IPS DF 4.7 (cell line): ENCODE results near the gene AAMDC.
"Not testable (repeated sequence)": the region's sequence is repeated elsewhere in the genome, so short reads cannot be mapped to it uniquely, and the experiment has no call there.

ENCODE experiments used
- DNase-seq: peaks from one replicate; pipeline ENCODE4 v3.0.0-alpha.2; 2013; ENCODE audit warnings: low spot score; ENCODE audit errors: extremely low read depth

AAMDC gene

GRCh38 chr11:77884186-77884828 lies 63.4 kb downstream of the AAMDC start:
- DNase-seq, result no peak

GRCh38 chr11:77884829-77885190 lies 63.9 kb downstream of the AAMDC start:
- DNase-seq, result no peak

GRCh38 chr11:77886401-77886800 lies 65.5 kb downstream of the AAMDC start:
- DNase-seq, result no peak

- DNase-seq, result not testable (repeated sequence)
Observed at GRCh38 chr11:77889045-77889444, 68.1 kb downstream of the AAMDC start.

- not testable (repeated sequence) for DNase-seq
Observed at GRCh38 chr11:77890100-77890614, 69.2 kb downstream of the AAMDC start.

- DNase-seq, result not testable (repeated sequence)
Observed at GRCh38 chr11:77890619-77891056, 69.7 kb downstream of the AAMDC start.

- not testable (repeated sequence) for DNase-seq
Observed at GRCh38 chr11:77891256-77891655, 70.3 kb downstream of the AAMDC start.

- not testable (repeated sequence) for DNase-seq
Observed at GRCh38 chr11:77891703-77892102, 70.8 kb downstream of the AAMDC start.

GRCh38 chr11:77894949-77895348 lies 74.0 kb downstream of the AAMDC start:
- not testable (repeated sequence) for DNase-seq

- no peak for DNase-seq
Observed at GRCh38 chr11:77908835-77909234, 87.9 kb downstream of the AAMDC start.

- no peak for DNase-seq
Observed at GRCh38 chr11:77909277-77909676, 88.3 kb downstream of the AAMDC start.

- DNase-seq, result not testable (repeated sequence)
Observed at GRCh38 chr11:77910828-77911227, 89.9 kb downstream of the AAMDC start.

GRCh38 chr11:77913608-77914306 lies 92.8 kb downstream of the AAMDC start:
- DNase-seq, result not testable (repeated sequence)

- DNase-seq, result not testable (repeated sequence)
Observed at GRCh38 chr11:77914307-77914791, 93.4 kb downstream of the AAMDC start.

- not testable (repeated sequence) for DNase-seq
Observed at GRCh38 chr11:77917713-77918112, 96.8 kb downstream of the AAMDC start.
